HG03457 (cell line): ENCODE measurements around the gene MPV17L.
"Not testable (repeated sequence)": the region's sequence is repeated elsewhere in the genome, so short reads cannot be mapped to it uniquely, and the experiment has no call there.

ENCODE experiments used
- ATAC-seq: cut with Tn5 transposase; IDR thresholded peaks from one replicate; pipeline ENCODE4 v1.9.1; 2021; ENCODE audit warnings: moderate number of reproducible peaks; ENCODE audit not compliant: unreplicated experiment

The MPV17L gene

DNA sequence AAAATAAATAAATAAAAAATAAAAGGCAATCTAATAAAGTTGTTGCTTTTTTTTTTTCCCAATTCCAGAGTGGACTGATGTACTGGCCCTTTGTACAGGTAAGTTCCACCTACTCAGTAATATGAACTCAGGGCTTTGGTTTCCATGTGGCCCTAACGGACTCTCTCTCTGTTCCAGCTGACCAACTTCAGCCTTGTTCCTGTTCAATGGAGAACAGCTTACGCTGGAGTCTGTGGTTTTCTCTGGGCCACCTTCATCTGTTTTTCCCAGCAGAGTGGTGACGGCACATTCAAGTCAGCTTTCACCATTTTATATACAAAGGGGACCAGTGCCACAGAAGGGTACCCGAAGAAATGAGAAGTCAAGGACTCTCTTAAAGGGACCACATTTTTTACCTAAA lies 12.2 kb downstream of the MPV17L start:
- not testable (repeated sequence) for ATAC-seq

DNA sequence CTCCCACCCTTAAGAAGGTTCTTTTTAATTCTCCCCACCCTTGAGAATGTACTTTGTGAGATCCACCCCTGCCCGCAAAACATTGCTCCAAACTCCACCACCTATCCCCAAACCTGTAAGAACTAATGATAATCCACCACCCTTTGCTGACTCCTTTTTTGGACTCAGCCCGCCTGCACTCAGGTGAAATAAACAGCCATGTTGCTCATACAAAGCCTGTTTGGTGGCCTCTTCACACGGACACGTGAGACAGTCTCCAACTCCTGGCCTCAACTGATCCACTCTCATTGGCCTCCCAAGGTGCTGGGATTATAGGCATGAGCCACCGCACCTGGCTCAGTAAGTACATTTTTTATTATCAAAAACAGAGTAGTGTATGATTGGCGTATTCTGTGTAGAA lies 13.9 kb downstream of the MPV17L start:
- not testable (repeated sequence) for ATAC-seq

DNA sequence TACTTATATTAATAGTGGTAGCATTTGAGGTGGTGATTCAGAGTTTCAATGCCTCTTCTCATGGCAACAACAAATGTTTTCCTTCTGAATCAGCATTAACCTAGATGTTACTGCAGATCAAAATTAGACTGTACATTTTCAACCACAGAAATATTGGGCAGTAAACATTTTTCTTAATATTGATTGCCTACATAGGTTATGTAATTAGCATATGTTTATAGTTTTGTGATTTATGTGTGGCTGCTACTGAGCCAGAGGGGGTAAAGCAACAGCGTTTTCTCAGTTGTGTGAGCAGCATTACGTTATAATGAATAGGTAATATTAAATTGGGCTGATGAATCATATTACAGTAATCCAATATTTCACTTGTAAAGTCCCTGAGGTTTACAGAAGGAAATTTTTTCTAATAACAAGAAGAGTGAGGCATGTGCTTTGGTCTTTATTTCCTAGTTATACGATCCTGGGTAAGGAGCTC lies 20.0 kb downstream of the MPV17L start:
- no peak for ATAC-seq

DNA sequence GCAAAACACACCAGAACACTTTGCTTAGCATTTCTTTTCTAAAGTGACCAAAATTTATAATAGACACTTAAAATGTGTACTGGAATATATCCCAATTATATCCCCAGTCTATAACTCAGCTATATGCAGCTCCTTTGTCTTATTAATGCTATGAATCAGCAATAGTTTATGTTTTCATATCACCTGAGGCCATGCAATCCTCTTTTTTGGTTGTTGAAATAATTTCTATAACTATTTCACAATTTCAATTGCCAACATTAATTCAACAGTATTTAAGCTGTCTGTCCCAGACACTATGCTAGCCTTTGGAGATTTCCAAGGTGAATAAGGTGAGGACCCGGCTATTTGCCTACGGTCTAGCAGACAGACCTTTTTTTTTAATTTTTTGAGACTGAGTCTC lies 21.6 kb downstream of the MPV17L start:
- ATAC-seq, result no peak

DNA sequence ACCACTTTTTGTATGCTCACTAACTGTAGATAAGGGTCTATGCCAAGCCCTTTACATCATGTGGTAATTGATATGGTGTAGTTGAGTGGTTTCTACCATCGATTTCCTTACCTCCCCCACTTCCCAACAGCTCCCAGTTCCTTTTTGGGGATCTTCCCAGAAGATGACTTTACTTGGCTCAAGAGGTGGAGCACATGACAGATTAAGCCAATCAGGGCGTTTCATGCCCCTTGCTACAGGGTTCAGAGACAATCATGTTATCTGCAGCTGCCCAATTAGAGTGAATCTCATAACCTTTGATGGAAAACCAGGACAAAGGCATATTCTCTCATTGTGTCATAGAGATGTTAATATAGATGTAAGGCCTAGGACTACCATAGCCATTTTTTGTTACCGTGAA lies 22.7 kb downstream of the MPV17L start:
- ATAC-seq, result no peak

DNA sequence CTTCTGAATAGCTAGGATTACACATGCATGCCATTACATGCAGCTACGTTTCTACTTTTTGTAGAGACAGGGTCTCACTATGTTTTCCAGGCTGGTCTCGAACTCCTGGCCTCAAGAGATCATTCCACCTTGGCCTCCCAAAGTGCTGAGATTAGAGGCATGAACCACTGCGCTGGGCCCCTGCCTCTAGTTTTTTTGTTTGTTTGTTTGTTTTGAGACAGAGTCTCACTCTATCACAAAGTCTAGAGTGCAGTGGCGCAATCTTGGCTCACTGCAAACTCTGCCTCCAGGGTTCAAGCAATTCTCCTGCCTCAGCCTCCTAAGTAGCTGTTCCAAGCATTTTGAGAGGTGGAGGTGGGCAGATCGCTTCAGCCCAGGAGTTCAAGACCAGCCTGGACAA lies 26.1 kb downstream of the MPV17L start:
- not testable (repeated sequence) for ATAC-seq

DNA sequence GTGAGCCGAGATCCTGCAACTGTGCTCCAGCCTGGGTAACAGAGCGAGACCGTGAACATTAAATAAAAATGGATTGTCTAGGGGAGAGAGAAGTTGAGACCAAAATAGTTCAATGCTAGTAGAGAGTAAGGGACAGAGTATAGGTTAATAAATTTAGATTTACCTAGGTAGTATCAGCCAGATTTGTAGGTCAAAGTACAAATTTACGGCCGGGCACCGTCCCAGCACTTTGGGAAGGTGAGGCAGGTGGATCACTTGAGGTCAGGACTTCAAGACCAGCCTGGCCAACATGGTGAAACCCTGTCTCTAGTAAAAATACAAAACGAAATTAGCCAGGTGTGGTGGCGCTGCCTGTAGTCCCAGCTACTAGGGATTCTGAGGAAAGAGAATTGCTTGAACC lies 26.7 kb downstream of the MPV17L start:
- no peak for ATAC-seq

DNA sequence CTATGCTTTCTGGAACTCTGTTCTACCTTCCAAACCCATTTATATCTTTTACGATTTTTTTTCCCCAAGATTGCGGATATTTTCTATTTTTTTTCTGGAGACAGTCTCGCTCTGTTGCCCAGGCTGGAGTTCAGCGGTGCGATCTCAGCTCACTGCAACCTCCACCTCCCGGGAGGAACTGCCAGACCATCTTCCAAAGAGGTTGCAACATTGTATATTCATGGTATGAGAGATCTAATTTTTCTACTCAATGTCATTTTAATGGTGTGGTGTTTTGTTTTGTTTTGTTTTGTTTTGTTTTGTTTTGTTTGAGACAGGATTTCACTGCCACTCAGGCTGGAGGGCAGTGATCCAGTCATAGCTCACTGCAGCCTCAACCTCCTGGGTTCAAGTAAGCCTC lies 30.3 kb downstream of the MPV17L start:
- no peak for ATAC-seq

DNA sequence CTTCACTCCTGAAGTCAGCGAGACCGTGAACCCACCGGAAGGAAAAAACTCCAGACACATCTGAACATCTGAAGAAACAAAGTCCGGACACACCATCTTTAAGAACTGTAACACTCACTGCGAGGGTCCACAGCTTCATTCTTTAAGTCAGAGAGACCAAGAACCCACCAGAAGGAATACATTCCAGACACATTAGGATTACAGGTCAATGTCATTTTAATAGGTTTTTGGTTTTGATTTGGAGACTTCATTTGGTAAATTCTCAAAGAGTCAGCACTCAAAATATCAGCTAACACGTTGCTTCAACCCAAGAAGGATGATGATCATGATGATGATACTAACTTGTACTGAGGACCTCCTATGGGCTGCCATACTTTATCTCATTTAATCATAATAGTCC lies 31.2 kb downstream of the MPV17L start:
- ATAC-seq, result no peak

DNA sequence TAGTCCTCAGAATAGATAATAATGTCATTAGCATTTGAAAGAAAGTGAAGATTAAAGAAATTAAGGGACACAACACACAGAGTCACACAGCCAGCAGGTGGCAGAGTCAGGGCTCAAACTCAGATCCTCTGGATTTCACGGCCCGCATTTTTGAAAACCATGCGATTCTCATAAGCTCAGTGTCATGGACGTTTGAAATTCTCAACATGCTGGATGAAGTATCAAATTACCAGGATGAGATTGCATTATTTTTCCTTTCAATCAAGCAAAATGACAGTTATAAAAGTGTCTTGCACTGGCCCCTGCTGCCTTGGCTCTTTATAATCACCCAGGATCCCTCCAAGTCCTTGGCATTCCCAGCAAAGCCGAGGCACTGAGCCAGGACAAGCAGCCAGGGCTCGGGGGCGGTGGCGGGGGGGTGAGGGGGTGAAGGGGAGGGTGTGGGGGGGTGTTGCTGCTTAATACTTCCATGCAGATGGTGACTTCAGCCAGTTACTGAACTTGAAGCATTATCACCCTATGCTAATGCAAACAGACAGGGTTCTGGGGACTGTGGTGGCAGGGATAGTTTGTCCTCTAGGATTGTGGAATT lies 32.2 kb downstream of the MPV17L start:
- ATAC-seq, result no peak

DNA sequence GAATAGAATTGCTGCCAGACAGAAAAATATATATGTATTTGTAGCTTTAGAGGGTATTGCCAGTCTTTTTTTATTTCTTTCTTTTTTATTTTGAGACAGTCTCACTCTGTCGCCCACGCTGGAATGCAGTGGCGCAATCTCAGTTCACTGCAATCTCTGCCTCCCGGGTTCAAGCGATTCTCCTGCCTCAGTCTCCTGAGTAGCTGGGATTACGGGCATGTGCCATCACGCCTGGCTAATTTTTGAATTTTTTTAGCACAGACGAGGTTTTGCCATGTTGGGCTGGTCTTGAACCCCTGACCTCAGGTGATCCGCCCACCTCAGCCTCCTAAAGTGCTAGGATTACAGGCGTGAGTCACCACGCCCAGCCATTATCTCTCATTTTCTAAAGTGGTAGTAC lies 35.3 kb downstream of the MPV17L start:
- ATAC-seq, result not testable (repeated sequence)

DNA sequence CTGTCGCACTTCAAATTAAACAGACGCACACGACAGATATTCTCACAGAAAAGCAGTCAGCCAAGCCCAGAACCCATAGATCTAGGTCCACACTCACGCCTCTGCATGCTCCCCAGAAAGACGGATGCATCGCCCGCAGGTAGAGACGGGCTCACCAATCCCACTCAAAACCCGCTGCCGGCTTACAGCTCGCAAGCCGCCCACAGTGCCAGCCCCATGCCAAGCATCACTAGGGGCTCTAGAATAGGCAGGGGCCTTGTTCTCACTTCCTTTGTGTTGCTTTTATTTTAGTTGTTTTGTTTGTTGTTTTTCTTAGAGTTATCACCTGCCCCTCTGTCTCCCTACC lies 38.5 kb downstream of the MPV17L start:
- ATAC-seq, result no peak

DNA sequence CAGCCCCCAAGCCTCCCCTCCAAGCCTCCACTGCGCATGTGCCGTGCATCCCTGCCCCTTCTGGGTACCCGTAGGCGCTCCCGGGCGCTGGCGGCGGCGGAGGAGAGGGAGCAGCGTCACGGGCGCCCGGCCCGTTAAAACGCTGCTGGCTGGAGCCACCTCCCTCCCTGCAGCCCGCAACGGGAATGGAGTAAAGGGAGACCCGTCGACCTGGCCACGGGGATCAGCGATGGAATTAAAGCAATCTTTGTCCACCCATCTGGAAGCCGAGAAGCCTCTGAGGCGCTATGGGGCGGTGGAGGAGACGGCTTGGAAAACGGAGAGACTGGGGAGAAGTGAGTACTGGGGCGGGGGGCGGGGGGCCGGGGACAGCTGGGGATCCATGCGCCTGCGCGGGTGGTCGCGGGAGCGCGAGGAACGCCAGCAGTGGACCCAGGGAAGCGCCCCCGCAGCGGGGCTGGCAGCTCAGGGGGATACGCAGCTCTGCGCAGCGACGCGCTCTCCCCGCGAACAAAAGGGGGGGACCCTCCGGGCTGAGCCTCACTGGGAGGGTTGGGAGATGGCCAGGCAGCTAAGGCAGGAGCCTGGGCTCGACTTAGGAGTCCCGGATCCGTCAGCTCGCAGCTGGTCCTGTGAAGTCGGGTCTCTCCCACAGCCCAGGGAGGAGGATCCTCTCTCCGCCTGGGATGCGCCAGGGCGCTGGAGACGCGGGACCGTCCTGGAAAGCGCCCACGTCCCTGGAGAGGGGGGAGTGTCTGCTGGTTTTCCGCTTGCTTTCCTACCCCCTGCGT lies 39.1 kb downstream of the MPV17L start, which contains the start of gene BMERB1:
Gene BMERB1, plus strand, starts transcription at position 164 of the 791 bp plus-strand sequence. Its CDS starts 66 bp downstream, at position 230.
- ATAC-seq, result no peak

DNA sequence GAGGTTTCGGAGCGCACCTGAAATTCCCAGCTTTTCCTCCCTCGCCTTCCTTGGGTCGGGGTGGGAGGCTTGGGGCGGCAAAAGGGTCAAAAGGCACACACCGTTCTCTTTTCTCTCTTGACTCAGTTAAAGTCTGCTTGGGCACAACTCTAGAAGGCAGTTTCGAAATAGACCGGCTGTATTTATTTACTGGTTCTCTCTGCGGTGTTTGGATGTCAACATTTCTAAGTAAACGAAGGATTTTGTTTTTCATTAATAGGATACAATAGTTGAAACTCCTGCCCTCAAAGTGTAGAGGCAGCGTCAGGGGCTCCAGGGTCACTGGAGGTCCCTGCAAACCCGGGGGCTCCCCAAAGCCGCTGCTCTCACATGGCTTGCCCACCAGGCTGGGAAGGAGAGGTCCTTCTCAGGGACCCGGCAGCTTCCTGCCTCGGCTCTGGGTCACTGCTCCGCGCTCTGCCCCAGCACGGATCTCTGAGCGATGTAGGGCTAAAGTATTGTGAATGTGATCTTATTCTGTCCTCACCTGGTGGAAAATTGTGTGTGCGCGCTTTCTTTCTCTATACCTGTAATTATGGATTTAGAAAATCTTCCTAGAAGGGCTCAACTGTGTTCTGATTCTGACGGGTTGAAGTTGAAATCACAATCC lies 39.8 kb downstream of the MPV17L start:
- no peak for ATAC-seq

DNA sequence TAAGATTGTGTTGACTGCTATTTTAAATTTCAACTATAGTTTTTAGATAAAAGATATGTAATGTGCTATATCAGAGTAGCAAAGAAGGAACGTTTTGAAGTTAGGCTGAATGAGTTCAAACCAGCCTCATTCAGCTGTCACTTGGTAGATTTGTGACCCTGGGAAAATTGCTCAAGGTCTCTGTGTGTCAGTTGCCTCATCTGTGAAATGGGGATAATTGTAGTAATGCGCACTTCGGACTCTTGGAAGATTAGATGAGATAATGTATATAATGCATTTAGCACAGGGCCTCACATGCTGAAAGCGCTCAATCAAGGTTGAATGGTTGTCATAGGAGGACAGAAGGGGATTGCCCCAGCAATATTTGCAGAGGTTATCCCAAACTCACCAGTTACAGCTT lies 43.5 kb downstream of the MPV17L start:
- no peak for ATAC-seq

DNA sequence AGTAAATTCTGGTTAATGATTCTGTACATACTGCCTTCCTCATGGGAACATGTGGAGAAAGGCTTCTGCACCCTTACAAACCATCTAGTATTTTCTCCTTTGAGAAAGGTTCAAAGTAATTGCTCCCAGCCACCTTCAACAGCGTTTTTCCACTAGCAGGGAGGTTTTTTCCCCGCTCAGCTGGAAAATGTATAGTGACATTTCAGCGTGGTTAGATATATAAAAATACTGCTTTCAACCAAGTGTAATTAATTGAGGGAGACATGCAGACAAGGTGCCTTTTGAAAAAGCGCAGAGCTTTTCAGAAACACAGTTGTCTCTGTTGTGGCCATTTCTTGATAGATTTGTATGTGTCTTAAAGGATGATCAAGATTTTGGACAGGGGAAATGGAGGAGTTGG lies 44.0 kb downstream of the MPV17L start:
- ATAC-seq, result no peak

DNA sequence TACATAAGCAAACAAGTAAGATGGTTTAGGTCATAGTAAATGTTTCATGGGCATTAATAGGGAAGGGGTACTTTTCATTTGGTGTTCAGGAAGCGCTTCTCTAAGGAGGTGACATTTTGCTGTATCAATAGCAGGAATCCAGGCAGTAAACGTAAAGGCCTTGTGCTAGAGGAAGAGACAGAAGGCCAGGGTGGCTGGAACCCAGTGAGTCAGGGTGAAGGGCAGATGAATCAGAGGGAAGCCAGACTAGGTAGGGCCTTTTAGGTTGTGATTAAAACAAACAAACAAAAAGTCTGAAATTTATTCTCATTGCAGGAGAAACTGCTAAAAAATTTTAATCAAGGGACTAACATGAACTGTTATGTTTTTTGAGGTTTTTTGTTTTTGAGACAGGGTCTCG lies 45.3 kb downstream of the MPV17L start:
- no peak for ATAC-seq

DNA sequence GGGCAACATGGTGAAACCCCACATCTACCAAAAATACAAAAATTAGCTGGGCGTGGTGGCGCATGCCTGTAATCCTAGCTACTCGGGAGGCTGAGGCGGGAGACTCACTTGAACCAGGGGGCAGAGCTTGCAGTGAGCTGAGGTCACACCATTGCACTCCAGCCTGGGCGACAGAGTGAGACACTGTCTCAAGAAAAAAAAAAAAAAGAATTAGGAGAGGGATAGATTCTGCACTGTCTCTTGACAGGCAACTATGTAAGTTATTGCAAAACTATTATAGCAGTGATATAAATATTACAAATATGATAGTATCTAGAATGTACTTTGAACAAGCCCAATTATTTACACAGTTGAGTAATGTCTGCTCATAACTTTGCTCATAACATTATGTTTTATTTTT lies 46.6 kb downstream of the MPV17L start:
- ATAC-seq, result not testable (repeated sequence)

DNA sequence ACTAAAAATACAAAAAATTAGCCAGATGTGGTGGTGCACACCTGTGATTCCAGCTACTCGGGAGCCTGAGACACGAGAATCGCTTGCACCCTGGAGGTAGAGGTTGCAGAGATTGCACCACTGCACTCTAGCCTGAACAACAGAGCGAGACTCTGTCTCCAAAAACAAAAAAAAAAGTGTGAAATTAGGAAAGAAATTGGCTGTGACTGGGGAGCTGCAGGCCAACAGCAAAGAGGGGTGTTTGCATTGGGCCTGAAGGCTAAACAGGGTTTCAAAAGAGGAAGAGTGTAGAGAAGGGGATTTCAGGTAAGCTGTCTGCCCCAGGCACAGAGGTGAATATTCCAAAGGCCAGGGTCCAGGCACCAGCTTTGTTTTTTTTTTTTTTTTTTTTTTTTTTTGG lies 48.2 kb downstream of the MPV17L start:
- ATAC-seq, result no peak

DNA sequence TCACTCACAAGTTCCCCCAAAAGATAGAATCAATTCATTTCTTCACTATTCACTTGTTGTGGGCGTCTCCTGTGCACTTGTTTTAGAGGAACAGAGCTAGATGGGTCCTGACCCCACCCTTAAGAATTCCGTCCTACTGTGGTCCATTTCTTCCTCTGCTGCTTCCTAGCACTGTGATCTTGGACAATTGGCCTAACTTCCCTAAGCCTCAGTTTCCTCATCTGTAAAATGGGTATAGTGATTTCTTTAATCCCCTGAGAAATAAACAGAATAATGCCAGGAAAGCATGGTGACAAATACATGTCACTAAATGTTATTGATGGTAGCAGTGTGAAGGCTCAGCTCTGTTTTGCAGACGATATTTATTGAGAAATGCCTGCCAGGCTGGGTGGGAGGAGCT lies 48.7 kb downstream of the MPV17L start:
- ATAC-seq, result no peak

DNA sequence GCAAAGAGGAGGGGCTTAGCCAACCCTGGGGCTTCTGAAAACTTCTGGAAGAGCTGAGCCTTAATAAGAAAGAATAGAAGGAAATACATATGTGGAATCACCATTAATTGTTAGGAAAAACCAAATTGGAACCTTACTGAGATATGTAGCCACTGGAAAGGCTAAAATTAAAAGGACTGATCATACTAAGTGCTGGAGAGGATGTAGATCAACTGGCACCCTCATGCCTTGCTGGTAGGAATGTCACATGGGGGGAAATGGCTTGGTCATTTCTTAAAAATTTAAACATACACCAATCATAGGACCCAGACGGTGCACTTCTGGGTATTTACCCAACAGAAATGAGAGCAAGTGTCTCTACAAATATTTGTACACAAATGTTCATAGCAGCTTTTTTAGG lies 49.9 kb downstream of the MPV17L start:
- ATAC-seq, result no peak

DNA sequence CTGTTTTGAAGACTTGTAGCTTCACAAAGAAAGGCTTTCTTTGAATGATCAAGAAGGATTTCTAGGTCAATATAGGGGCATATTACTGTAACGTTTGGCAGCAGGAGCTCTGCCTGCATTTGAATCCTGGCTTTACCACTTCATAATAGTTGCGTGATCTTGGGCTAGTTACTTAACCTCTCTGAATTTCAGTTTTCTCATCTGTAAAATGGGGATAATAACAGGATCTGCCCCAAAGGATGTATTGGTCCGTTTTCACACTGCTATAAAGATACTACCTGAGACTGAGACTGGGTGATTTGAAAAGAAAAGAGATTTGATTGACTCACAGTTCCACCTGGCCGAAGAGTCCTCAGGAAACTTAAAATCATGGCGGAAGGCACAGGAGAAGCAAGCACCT lies 51.3 kb downstream of the MPV17L start:
- no peak for ATAC-seq
